ENCODE measurements around the gene MYO15B. TPM values are rescaled to one million over a fixed set of nuclear protein-coding genes. Genes with fewer than 3 reads are reported as not detected.

Gene MYO15B
- polyA plus RNA-seq, 1 experiment, result 0.52 TPM

- DNase-seq (ENCODE audit: low read depth, low spot score), result no peak
- Histone ChIP-seq H3K4me3 (ENCODE audit: low read depth, low read length) (no peak overlapping the region), H3K9me3 (ENCODE audit: control insufficient read depth, insufficient read depth, low read length) (no peaks in the 10 kb centered on the region; the same call in 1 of the 2 replicates), H3K27me3 (ENCODE audit: control insufficient read depth, insufficient read depth, low read length) (peaks cover 3% of the 10 kb centered on the region), H3K27ac (ENCODE audit: low read depth, low read length) (no peak overlapping the region)
- ChIA-PET CTCF (interaction anchor here (0.8 to 2.1 kb wide), 2 partner anchors 12 to 20 kb away, joined by 3 to 7 read pairs; partner anchors contain the start of gene SMIM5), POLR2A (no interaction called here)
- 0 out of 2 replicates have a peak, but pooled peaks have one; percentile 1 for TF ChIP-seq CTCF (IDR thresholded peaks at IDR 0.05; ENCODE audit: low read depth, low read length)
These were observed 26.4 kb downstream of the MYO15B start for GRCh38 chr17:75614006-75614405.

- no peak for TF ChIP-seq CTCF (IDR thresholded peaks at IDR 0.05; ENCODE audit: low read depth, low read length)
- Histone ChIP-seq H3K9me3 (ENCODE audit: control insufficient read depth, insufficient read depth, low read length) (no peaks in the 10 kb centered on the region; the same call in 1 of the 2 replicates), H3K27ac (ENCODE audit: low read depth, low read length) (no peak overlapping the region), H3K4me3 (ENCODE audit: low read depth, low read length) (no peak overlapping the region), H3K27me3 (ENCODE audit: control insufficient read depth, insufficient read depth, low read length) (peaks cover 3% of the 10 kb centered on the region)
- ChIA-PET CTCF (interaction anchor here (0.8 to 2.1 kb wide), 2 partner anchors 11 to 19 kb away, joined by 3 to 7 read pairs; partner anchors contain the start of gene SMIM5), POLR2A (no interaction called here)
- no peak for DNase-seq (ENCODE audit: low read depth, low spot score)
These were observed 27.1 kb downstream of the MYO15B start for GRCh38 chr17:75614556-75615270.

GRCh38 chr17:75615301-75615700, 27.7 kb downstream of the MYO15B start:
- ChIA-PET CTCF (interaction anchor here (3.1 kb wide), 1 partner anchor 18 kb away, joined by 14 read pairs; the partner anchor contains the start of gene SMIM5), POLR2A (no interaction called here)
- DNase-seq (ENCODE audit: low read depth, low spot score), result no peak
- Histone ChIP-seq H3K27me3 (ENCODE audit: control insufficient read depth, insufficient read depth, low read length) (peaks cover 3% of the 10 kb centered on the region), H3K27ac (ENCODE audit: low read depth, low read length) (no peak overlapping the region), H3K9me3 (ENCODE audit: control insufficient read depth, insufficient read depth, low read length) (no peaks in the 10 kb centered on the region; the same call in 1 of the 2 replicates), H3K4me3 (ENCODE audit: low read depth, low read length) (no peak overlapping the region)
- TF ChIP-seq CTCF (IDR thresholded peaks at IDR 0.05; ENCODE audit: low read depth, low read length), result no peak

- DNase-seq (ENCODE audit: low read depth, low spot score), result no peak
- H3K9me3 ChIP-seq (ENCODE audit: control insufficient read depth, insufficient read depth, low read length), result no peaks in the 10 kb centered on the region; the same call in 1 of the 2 replicates
- H3K4me3 ChIP-seq (ENCODE audit: low read depth, low read length), result no peak overlapping the region
- no peak for TF ChIP-seq CTCF (IDR thresholded peaks at IDR 0.05; ENCODE audit: low read depth, low read length)
- H3K27ac ChIP-seq (ENCODE audit: low read depth, low read length), result no peak overlapping the region
- ChIA-PET POLR2A (no interaction called here), CTCF (interaction anchor here (1.1 to 3.1 kb wide), 3 partner anchors 8 to 137 kb away, joined by 3 to 14 read pairs (median 3); partner anchors contain the start of gene SMIM5)
- H3K27me3 ChIP-seq (ENCODE audit: control insufficient read depth, insufficient read depth, low read length), result peaks cover 7% of the 10 kb centered on the region
These were observed 29.0 kb downstream of the MYO15B start for GRCh38 chr17:75616521-75617122.

GRCh38 chr17:75617218-75617617, 29.6 kb downstream of the MYO15B start:
- H3K27ac ChIP-seq (ENCODE audit: low read depth, low read length), result no peak overlapping the region
- DNase-seq (ENCODE audit: low read depth, low spot score), result no peak
- TF ChIP-seq CTCF (IDR thresholded peaks at IDR 0.05; ENCODE audit: low read depth, low read length), result no peak
- peaks cover 11% of the 10 kb centered on the region for H3K27me3 ChIP-seq (ENCODE audit: control insufficient read depth, insufficient read depth, low read length)
- ChIA-PET CTCF (interaction anchor here (1.0 to 3.1 kb wide), 4 partner anchors 9 to 136 kb away, joined by 3 to 14 read pairs (median 3); partner anchors contain the start of gene SMIM5), POLR2A (no interaction called here)
- no peak overlapping the region for H3K4me3 ChIP-seq (ENCODE audit: low read depth, low read length)
- no peaks in the 10 kb centered on the region; the same call in 1 of the 2 replicates for H3K9me3 ChIP-seq (ENCODE audit: control insufficient read depth, insufficient read depth, low read length)
